Neural cell (in vitro differentiated cells): ENCODE data around the gene ARL2BP. TPM values are rescaled to one million over a fixed set of nuclear protein-coding genes. Genes with fewer than 3 reads are reported as not detected.

Experiments used
- H2AFZ ChIP-seq: fragments of 200-600, 300-800 bp; sonication (generic), shearing (Covaris generic); 2 replicates; pipeline ENCODE4 v1.6.0; 2014; ENCODE audit warnings: low read depth, mild to moderate bottlenecking, antibody characterized with exemption, low read length, moderate library complexity
- H3F3A ChIP-seq: fragments of 200-600 bp; shearing (Covaris generic); 2 replicates; pipeline ENCODE4 v1.6.1; 2016; ENCODE audit warnings: mild to moderate bottlenecking, moderate library complexity, mixed read lengths, antibody characterized with exemption, low read length; ENCODE audit not compliant: insufficient read depth, poor library complexity, severe bottlenecking
- H3K27ac ChIP-seq: fragments of 200-600, 300-800 bp; sonication (generic), shearing (Covaris generic); 2 replicates; pipeline ENCODE4 v1.5.1; 2014; ENCODE audit warnings: mild to moderate bottlenecking, low read length, moderate library complexity
- H3K27me3 ChIP-seq: fragments of 300-800, 200-600 bp; sonication (generic), shearing (Covaris generic); 2 replicates; pipeline ENCODE4 v1.6.0; 2014; ENCODE audit warnings: mild to moderate bottlenecking, low read depth, low read length, moderate library complexity; ENCODE audit not compliant: insufficient read depth
- H3K36me3 ChIP-seq: fragments of 300-800, 200-600 bp; sonication (generic), shearing (Covaris generic); 2 replicates; pipeline ENCODE4 v1.5.1; 2014; ENCODE audit warnings: mild to moderate bottlenecking, antibody characterized with exemption, low read length, moderate library complexity; ENCODE audit not compliant: insufficient read depth
- H3K4me2 ChIP-seq: fragments of 300-800, 200-600 bp; sonication (generic), shearing (Covaris generic); 2 replicates; pipeline ENCODE4 v1.6.0; 2014; ENCODE audit warnings: mild to moderate bottlenecking, low read length
- H3K4me3 ChIP-seq: fragments of 300-800, 200-600 bp; sonication (generic), shearing (Covaris generic); 2 replicates; pipeline ENCODE4 v1.5.1; 2014; ENCODE audit warnings: mild to moderate bottlenecking, low read length, moderate library complexity
- H3K79me2 ChIP-seq: fragments of 200-600 bp; shearing (Covaris generic); replicated peaks from 2 replicates; pipeline ENCODE4 v1.6.0; 2014; ENCODE audit warnings: mild to moderate bottlenecking, low read length, moderate library complexity; ENCODE audit not compliant: insufficient read depth
- H3K9ac ChIP-seq: fragments of 300-800, 200-600 bp; sonication (generic), shearing (Covaris generic); 2 replicates; pipeline ENCODE4 v1.6.1; 2016; ENCODE audit warnings: mild to moderate bottlenecking, low read length, mixed read lengths
- H3K9me2 ChIP-seq: fragments of 200-600 bp; shearing (Covaris generic); 2 replicates; pipeline ENCODE4 v1.6.1; 2016; ENCODE audit warnings: mild to moderate bottlenecking, low read length, mixed read lengths; ENCODE audit not compliant: insufficient read depth
- H3K9me3 ChIP-seq: fragments of 200-600, 300-800 bp; sonication (generic), shearing (Covaris generic); 2 replicates; pipeline ENCODE4 v1.6.1; 2016; ENCODE audit warnings: mild to moderate bottlenecking, mixed run types, low read length, moderate library complexity, mixed read lengths
- H4K20me1 ChIP-seq: fragments of 200-600 bp; shearing (Covaris generic); 2 replicates; pipeline ENCODE4 v1.6.1; 2016; ENCODE audit warnings: mild to moderate bottlenecking, mixed run types; ENCODE audit not compliant: insufficient read depth
- EP300 ChIP-seq: fragments of 450-650 bp; conservative IDR thresholded peaks from 2 replicates; pipeline ENCODE4 v1.6.1; 2014; ENCODE audit warnings: antibody characterized with exemption, mild to moderate bottlenecking, moderate library complexity; ENCODE audit not compliant: poor library complexity, severe bottlenecking
- EZH2 ChIP-seq: fragments of 200-600, 300-800 bp; shearing (Covaris generic), sonication (generic); IDR thresholded peaks from 2 replicates; pipeline ENCODE4 v1.6.1; 2014; ENCODE audit warnings: antibody characterized with exemption, low read length, borderline replicate concordance, mild to moderate bottlenecking; ENCODE audit not compliant: insufficient read depth, poor library complexity, severe bottlenecking
- MXI1 ChIP-seq: fragments of 450-650 bp; conservative IDR thresholded peaks from 2 replicates; pipeline ENCODE4 v1.6.1; 2014; ENCODE audit warnings: antibody characterized with exemption, mild to moderate bottlenecking; ENCODE audit not compliant: poor library complexity, severe bottlenecking
- POLR2AphosphoS5 ChIP-seq: IDR thresholded peaks from 2 replicates; pipeline ENCODE4 v1.6.1; 2012
- RAD21 ChIP-seq: fragments of 450-650 bp; conservative IDR thresholded peaks from 2 replicates; pipeline ENCODE4 v1.6.1; 2014; ENCODE audit warnings: antibody characterized with exemption, mild to moderate bottlenecking, moderate library complexity
- SMC3 ChIP-seq: fragments of 450-650 bp; conservative IDR thresholded peaks from 2 replicates; pipeline ENCODE4 v1.6.1; 2014; ENCODE audit warnings: antibody characterized with exemption, mild to moderate bottlenecking, moderate library complexity; ENCODE audit not compliant: poor library complexity
- TAF1 ChIP-seq: IDR thresholded peaks from 2 replicates; pipeline ENCODE4 v1.6.1; 2012; ENCODE audit warnings: low read depth
- polyA plus RNA-seq: library from polyadenylated mRNA; depleted of rRNA; stranded (reverse); fragments of >200 nt; gene quantifications from 2 replicates; pipeline ENCODE4 v1.2.3, GENCODE V29; 2014
- TF ChIP-seq, protein P1 (sequence below): IDR thresholded peaks from 2 replicates; pipeline ENCODE4 v1.6.1; 2012; ENCODE audit warnings: borderline replicate concordance
- TF ChIP-seq, protein P2 (sequence below): fragments of 450-650 bp; IDR thresholded peaks from 2 replicates; pipeline ENCODE4 v1.5.1; 2014; ENCODE audit warnings: antibody characterized with exemption, mild to moderate bottlenecking, moderate library complexity; ENCODE audit not compliant: poor library complexity, severe bottlenecking

Gene ARL2BP
- polyA plus RNA-seq, 1 donor from 2014 or later: 153 TPM

DNA sequence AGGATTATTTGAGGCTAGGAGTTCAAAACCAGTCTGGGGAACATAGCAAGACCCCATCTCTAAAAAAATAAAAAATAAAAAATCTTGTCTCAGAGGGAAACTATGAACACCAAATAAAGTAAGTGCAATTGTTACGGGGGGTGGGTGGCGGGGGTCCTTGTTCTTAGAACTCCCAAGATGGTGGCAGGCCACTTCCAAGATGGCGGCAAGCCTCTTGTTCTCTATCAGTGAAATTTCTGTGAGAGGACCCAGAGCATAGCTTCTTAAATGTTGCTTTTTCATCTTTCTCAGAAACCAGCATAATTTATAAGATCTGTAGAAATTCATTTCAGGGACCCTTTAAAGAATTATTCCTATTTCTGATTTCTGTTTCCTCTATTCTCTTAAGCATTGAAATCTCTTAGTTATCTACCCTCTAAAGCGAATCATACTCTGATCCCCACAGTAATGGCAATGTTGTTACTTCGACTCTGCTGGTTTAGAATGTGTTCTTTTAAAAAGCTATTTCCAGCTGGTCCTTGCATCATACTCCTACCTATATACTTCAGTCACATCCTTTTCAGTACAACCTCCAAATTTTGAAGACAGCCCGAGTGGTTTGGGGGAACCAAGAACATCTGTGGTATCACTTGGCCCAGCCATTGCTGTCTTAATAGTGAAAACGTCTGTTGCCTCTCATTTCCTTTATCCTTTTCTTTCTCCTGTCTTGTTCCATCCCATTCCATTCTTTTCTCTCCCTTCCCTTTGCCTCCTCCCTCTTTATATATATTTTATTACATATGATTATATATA lies 42.8 kb upstream of the ARL2BP start:
- peaks cover 31% of the 10 kb centered on the region for H3K79me2 ChIP-seq
- H3K9ac ChIP-seq: no peak overlapping the region
- no peak overlapping the region for H2AFZ ChIP-seq
- H3F3A ChIP-seq: no peaks in the 10 kb centered on the region
- no peaks in the 10 kb centered on the region for H3K9me2 ChIP-seq
- H3K4me3 ChIP-seq: no peak overlapping the region
- TF ChIP-seq, protein P1, sequence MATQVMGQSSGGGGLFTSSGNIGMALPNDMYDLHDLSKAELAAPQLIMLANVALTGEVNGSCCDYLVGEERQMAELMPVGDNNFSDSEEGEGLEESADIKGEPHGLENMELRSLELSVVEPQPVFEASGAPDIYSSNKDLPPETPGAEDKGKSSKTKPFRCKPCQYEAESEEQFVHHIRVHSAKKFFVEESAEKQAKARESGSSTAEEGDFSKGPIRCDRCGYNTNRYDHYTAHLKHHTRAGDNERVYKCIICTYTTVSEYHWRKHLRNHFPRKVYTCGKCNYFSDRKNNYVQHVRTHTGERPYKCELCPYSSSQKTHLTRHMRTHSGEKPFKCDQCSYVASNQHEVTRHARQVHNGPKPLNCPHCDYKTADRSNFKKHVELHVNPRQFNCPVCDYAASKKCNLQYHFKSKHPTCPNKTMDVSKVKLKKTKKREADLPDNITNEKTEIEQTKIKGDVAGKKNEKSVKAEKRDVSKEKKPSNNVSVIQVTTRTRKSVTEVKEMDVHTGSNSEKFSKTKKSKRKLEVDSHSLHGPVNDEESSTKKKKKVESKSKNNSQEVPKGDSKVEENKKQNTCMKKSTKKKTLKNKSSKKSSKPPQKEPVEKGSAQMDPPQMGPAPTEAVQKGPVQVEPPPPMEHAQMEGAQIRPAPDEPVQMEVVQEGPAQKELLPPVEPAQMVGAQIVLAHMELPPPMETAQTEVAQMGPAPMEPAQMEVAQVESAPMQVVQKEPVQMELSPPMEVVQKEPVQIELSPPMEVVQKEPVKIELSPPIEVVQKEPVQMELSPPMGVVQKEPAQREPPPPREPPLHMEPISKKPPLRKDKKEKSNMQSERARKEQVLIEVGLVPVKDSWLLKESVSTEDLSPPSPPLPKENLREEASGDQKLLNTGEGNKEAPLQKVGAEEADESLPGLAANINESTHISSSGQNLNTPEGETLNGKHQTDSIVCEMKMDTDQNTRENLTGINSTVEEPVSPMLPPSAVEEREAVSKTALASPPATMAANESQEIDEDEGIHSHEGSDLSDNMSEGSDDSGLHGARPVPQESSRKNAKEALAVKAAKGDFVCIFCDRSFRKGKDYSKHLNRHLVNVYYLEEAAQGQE: no peak
- TF ChIP-seq RAD21: no peak
- no peak for TF ChIP-seq SMC3
- TF ChIP-seq, protein P2, sequence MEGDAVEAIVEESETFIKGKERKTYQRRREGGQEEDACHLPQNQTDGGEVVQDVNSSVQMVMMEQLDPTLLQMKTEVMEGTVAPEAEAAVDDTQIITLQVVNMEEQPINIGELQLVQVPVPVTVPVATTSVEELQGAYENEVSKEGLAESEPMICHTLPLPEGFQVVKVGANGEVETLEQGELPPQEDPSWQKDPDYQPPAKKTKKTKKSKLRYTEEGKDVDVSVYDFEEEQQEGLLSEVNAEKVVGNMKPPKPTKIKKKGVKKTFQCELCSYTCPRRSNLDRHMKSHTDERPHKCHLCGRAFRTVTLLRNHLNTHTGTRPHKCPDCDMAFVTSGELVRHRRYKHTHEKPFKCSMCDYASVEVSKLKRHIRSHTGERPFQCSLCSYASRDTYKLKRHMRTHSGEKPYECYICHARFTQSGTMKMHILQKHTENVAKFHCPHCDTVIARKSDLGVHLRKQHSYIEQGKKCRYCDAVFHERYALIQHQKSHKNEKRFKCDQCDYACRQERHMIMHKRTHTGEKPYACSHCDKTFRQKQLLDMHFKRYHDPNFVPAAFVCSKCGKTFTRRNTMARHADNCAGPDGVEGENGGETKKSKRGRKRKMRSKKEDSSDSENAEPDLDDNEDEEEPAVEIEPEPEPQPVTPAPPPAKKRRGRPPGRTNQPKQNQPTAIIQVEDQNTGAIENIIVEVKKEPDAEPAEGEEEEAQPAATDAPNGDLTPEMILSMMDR: no peak
- TF ChIP-seq MXI1: no peak
- no peak for TF ChIP-seq POLR2AphosphoS5
- TF ChIP-seq EZH2: no peak
- TF ChIP-seq EP300: no peak
- peaks cover 11% of the 10 kb centered on the region for H3K36me3 ChIP-seq
- no peaks in the 10 kb centered on the region for H3K27me3 ChIP-seq
- no peak overlapping the region for H3K4me2 ChIP-seq
- no peak overlapping the region for H3K27ac ChIP-seq
- H4K20me1 ChIP-seq: no peaks in the 10 kb centered on the region
- no peaks in the 10 kb centered on the region for H3K9me3 ChIP-seq

DNA sequence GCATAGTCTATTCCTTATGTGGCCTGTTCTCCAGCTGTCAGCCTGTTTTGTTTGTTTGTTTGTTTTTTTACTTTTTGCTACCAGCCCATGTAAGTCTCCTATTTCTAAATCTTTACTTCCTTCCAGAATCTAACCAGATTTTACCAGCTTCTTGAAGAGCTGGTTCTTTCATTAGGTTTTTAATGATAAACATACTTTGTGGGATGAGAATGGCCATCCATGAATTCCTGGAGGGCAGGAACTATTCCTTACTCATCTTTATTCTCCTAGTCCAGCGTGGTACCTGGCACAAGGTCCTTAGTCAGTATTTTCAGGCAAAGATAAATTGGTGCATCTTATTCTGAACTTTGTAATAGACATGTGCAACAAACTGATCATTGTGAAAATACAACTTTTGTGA lies 41.6 kb upstream of the ARL2BP start:
- Histone ChIP-seq H3K9me3 (no peaks in the 10 kb centered on the region), H3K27me3 (no peaks in the 10 kb centered on the region), H3K79me2 (peaks cover 21% of the 10 kb centered on the region), H3K36me3 (peaks cover 14% of the 10 kb centered on the region), H3K4me2 (no peak overlapping the region), H4K20me1 (no peaks in the 10 kb centered on the region), H3K27ac (no peak overlapping the region), H2AFZ (no peak overlapping the region), H3F3A (no peaks in the 10 kb centered on the region), H3K4me3 (no peak overlapping the region), H3K9me2 (no peaks in the 10 kb centered on the region), H3K9ac (no peak overlapping the region)
- no peak for TF ChIP-seq EZH2
- no peak for TF ChIP-seq EP300
- no peak for TF ChIP-seq RAD21
- TF ChIP-seq, protein P2: no peak
- no peak for TF ChIP-seq MXI1
- TF ChIP-seq, protein P1: no peak
- TF ChIP-seq POLR2AphosphoS5: no peak
- TF ChIP-seq SMC3: no peak
- TF ChIP-seq TAF1: no peak
